ENCODE results near the gene WDR76. TPM values are rescaled to one million over a fixed set of nuclear protein-coding genes. Genes with fewer than 3 reads are reported as not detected.

The WDR76 gene
- total RNA-seq, 1 donor from 2014 or later, result 4.5 TPM

- no peak for TF ChIP-seq CTCF (IDR thresholded peaks at IDR 0.05; ENCODE audit: insufficient read depth, low read length, poor library complexity, severe bottlenecking)
- H3K4me3 ChIP-seq (ENCODE audit: low read depth, low read length), result no peak overlapping the region
- no peaks in the 10 kb centered on the region for H3K36me3 ChIP-seq (ENCODE audit: control insufficient read depth, insufficient read depth, low read length)
- H3K27me3 ChIP-seq (ENCODE audit: control insufficient read depth, insufficient read depth, low read length), result no peaks in the 10 kb centered on the region
- DNase-seq (ENCODE audit: low read depth), result no peak
Observed at GRCh38 chr15:43908516-43909050, 81.8 kb downstream of the WDR76 start.

GRCh38 chr15:43911235-43911781, 84.5 kb downstream of the WDR76 start:
- no peak for DNase-seq (ENCODE audit: low read depth)
- H3K36me3 ChIP-seq (ENCODE audit: control insufficient read depth, insufficient read depth, low read length), result no peaks in the 10 kb centered on the region
- H3K4me3 ChIP-seq (ENCODE audit: low read depth, low read length), result no peak overlapping the region
- no peak for TF ChIP-seq CTCF (IDR thresholded peaks at IDR 0.05; ENCODE audit: insufficient read depth, low read length, poor library complexity, severe bottlenecking)
- no peaks in the 10 kb centered on the region for H3K27me3 ChIP-seq (ENCODE audit: control insufficient read depth, insufficient read depth, low read length)

- no peak for DNase-seq (ENCODE audit: low read depth)
- Histone ChIP-seq H3K4me3 (ENCODE audit: low read depth, low read length) (no peak overlapping the region), H3K27me3 (ENCODE audit: control insufficient read depth, insufficient read depth, low read length) (no peaks in the 10 kb centered on the region), H3K36me3 (ENCODE audit: control insufficient read depth, insufficient read depth, low read length) (no peaks in the 10 kb centered on the region)
- TF ChIP-seq CTCF (IDR thresholded peaks at IDR 0.05; ENCODE audit: insufficient read depth, low read length, poor library complexity, severe bottlenecking), result no peak
Observed at GRCh38 chr15:43912208-43912607, 85.4 kb downstream of the WDR76 start.

GRCh38 chr15:43913026-43913780, 86.4 kb downstream of the WDR76 start:
- Histone ChIP-seq H3K4me3 (ENCODE audit: low read depth, low read length) (no peak overlapping the region), H3K36me3 (ENCODE audit: control insufficient read depth, insufficient read depth, low read length) (no peaks in the 10 kb centered on the region), H3K27me3 (ENCODE audit: control insufficient read depth, insufficient read depth, low read length) (no peaks in the 10 kb centered on the region)
- TF ChIP-seq CTCF (IDR thresholded peaks at IDR 0.05; ENCODE audit: insufficient read depth, low read length, poor library complexity, severe bottlenecking), result no peak
- DNase-seq (ENCODE audit: low read depth), result peak; percentile 98

GRCh38 chr15:43913941-43914340, 87.1 kb downstream of the WDR76 start:
- no peaks in the 10 kb centered on the region for H3K36me3 ChIP-seq (ENCODE audit: control insufficient read depth, insufficient read depth, low read length)
- no peaks in the 10 kb centered on the region for H3K27me3 ChIP-seq (ENCODE audit: control insufficient read depth, insufficient read depth, low read length)
- no peak overlapping the region for H3K4me3 ChIP-seq (ENCODE audit: low read depth, low read length)
- no peak for TF ChIP-seq CTCF (IDR thresholded peaks at IDR 0.05; ENCODE audit: insufficient read depth, low read length, poor library complexity, severe bottlenecking)
- no peak for DNase-seq (ENCODE audit: low read depth)

Data from kidney epithelial cell (primary cell).